Thyroid gland (tissue), 4 donors: ENCODE data around the gene EP400.

Experiments used
- CTCF ChIP-seq, 6 experiments: fragments of 200-600 bp in 3 of 6; fragments of 450-650 bp in 3 of 6; sonication (generic) in 3 of 6; IDR thresholded peaks; one replicate each; pipeline ENCODE4 v1.5.1; 2016 to 2019; ENCODE audit warnings: antibody characterized with exemption in 6 of 6, mild to moderate bottlenecking in 2 of 6, inconsistent platforms in 1 of 6, moderate library complexity in 1 of 6
- POLR2A ChIP-seq, 2 donors: fragments of 450-650 bp; IDR thresholded peaks; one replicate each; pipeline ENCODE4 v1.6.1; 2017; ENCODE audit warnings: antibody characterized with exemption in 2 of 2, mild to moderate bottlenecking in 2 of 2, moderate library complexity in 1 of 2

GRCh38 chr12:131942671-131943070, 7.1 kb upstream of the EP400 start:
- TF ChIP-seq CTCF (IDR thresholded peaks at IDR 0.05), result no peak
- TF ChIP-seq POLR2A (IDR thresholded peaks at IDR 0.05), result no peak
